HG03175 (cell line): ENCODE results near the gene INTS4.
"Not testable (repeated sequence)": the region's sequence is repeated elsewhere in the genome, so short reads cannot be mapped to it uniquely, and the experiment has no call there.

Experiments used
- ATAC-seq: cut with Tn5 transposase; IDR thresholded peaks from one replicate; pipeline ENCODE4 v1.9.1; 2021; ENCODE audit warnings: mild to moderate bottlenecking, moderate library complexity; ENCODE audit not compliant: unreplicated experiment

Gene INTS4

GRCh38 chr11:77994434-77995362 lies at the start of gene INTS4:
TSS of gene INTS4 (minus strand) at chr11:77994668. CDS start at chr11:77994643, 25 bp downstream.
- peak; percentile 99 for ATAC-seq

GRCh38 chr11:78041843-78042440 lies 47.5 kb upstream of the INTS4 start:
- ATAC-seq, result no peak

- not testable (repeated sequence) for ATAC-seq
Observed at GRCh38 chr11:78041380-78041719, 46.9 kb upstream of the INTS4 start.

GRCh38 chr11:78040691-78041379 lies 46.4 kb upstream of the INTS4 start:
- ATAC-seq, result no peak

- peak; percentile 84 for ATAC-seq
Observed at GRCh38 chr11:78039919-78040671, 45.6 kb upstream of the INTS4 start.

- ATAC-seq, result peak; percentile 9
Observed at GRCh38 chr11:78039391-78039918, 45.0 kb upstream of the INTS4 start.

GRCh38 chr11:78038697-78039313 lies 44.3 kb upstream of the INTS4 start:
- ATAC-seq, result no peak

GRCh38 chr11:78037825-78038620 lies 43.6 kb upstream of the INTS4 start:
- no peak for ATAC-seq

GRCh38 chr11:78037056-78037455 lies 42.6 kb upstream of the INTS4 start:
- no peak for ATAC-seq

GRCh38 chr11:78036313-78036712 lies 41.8 kb upstream of the INTS4 start:
- ATAC-seq, result no peak

GRCh38 chr11:78034623-78035022 lies 40.2 kb upstream of the INTS4 start:
- no peak for ATAC-seq

- ATAC-seq, result no peak
Observed at GRCh38 chr11:78033040-78033439, 38.6 kb upstream of the INTS4 start.

GRCh38 chr11:78032090-78032489 lies 37.6 kb upstream of the INTS4 start:
- no peak for ATAC-seq

GRCh38 chr11:78031629-78032028 lies 37.2 kb upstream of the INTS4 start:
- ATAC-seq, result peak; percentile 86

GRCh38 chr11:78030429-78031325 lies 36.2 kb upstream of the INTS4 start:
- no peak for ATAC-seq

GRCh38 chr11:78028423-78028822 lies 34.0 kb upstream of the INTS4 start:
- not testable (repeated sequence) for ATAC-seq

GRCh38 chr11:78027759-78028158 lies 33.3 kb upstream of the INTS4 start:
- no peak for ATAC-seq

GRCh38 chr11:78025378-78025777 lies 30.9 kb upstream of the INTS4 start:
- no peak for ATAC-seq
